ENCODE results near the gene RNF112.

RNF112 gene, protein sequence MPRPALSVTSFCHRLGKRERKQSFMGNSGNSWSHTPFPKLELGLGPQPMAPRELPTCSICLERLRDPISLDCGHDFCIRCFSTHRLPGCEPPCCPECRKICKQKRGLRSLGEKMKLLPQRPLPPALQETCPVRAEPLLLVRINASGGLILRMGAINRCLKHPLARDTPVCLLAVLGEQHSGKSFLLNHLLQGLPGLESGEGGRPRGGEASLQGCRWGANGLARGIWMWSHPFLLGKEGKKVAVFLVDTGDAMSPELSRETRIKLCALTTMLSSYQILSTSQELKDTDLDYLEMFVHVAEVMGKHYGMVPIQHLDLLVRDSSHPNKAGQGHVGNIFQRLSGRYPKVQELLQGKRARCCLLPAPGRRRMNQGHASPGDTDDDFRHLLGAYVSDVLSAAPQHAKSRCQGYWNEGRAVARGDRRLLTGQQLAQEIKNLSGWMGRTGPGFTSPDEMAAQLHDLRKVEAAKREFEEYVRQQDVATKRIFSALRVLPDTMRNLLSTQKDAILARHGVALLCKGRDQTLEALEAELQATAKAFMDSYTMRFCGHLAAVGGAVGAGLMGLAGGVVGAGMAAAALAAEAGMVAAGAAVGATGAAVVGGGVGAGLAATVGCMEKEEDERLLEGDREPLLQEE

DNA sequence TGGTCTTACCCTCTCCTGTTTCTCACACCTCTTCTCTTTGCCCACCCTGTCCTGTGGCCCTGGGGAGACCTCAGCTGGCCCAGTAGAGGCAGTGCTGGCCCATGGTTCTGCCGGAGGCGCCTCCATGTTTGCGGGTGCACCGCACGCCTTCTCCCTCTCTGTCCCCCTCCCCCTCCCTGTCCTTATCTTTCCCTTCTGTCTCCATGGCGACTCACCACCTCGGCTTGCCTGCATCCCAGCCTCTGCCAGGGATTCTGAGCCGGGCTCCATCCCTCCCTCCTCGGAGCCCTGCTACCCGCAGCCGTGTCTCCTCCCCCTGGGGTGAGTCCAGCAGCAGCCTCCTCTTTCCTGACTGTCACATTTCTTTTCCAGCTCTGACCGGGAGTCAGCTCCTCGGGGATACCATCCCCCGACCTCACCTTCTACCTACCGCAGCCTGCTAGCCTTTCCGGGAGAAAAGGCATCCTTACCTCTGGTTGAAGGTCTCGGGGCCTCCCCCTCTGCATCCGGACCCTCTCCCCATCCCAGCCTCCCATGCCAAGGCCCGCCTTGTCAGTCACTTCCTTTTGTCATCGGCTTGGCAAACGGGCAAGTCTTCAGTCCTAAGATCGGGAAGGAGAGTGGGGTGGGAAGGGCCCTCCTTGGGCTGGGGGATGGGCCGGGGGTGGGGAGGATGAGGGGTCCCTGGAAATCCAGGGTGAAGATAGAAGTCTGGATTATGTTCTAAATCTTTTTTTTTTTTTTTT lies at the start of gene RNF112:
Gene RNF112, plus strand, starts transcription at position 358 of the 746 bp plus-strand sequence. Its CDS starts 177 bp downstream, at position 535.
- DNase-seq: peak; percentile 71

DNA sequence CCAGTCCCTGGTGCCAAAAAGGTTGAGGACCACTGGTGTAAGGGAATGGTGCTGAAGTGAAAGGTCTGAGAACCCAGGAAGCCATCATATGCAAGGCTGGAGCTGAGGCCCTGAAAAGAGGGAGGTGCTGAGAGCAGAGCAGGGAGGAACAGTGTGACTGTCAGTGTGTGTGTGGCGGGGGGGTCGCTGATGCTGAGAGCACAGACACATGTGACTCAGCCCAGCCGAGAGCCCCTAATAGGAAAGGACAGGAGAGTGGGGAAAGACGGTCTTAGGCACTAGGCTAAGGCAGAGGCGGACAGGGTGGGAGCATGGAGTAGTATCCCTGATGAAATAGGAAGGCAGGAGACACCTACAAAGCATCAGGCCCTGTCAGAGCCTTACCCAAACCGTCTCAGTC lies 49.7 kb upstream of the RNF112 start:
- no peak for DNase-seq

DNA sequence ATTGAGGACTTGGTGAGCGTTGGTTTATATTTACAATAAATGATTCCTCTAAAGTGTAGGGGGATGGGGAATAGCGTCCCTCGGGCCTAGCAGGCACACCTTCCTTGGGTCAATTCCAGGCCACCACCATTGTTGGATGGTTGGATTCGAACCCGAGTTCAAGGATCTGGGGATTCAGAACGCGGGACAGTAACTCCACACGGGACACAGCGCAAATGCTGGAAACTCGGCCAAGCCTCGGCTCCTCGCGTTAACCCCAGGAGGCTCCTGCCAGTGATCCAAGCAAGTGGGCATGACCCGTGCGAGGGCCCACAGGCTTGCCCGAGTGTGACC lies 49.1 kb upstream of the RNF112 start:
- DNase-seq: peak; percentile 58

DNA sequence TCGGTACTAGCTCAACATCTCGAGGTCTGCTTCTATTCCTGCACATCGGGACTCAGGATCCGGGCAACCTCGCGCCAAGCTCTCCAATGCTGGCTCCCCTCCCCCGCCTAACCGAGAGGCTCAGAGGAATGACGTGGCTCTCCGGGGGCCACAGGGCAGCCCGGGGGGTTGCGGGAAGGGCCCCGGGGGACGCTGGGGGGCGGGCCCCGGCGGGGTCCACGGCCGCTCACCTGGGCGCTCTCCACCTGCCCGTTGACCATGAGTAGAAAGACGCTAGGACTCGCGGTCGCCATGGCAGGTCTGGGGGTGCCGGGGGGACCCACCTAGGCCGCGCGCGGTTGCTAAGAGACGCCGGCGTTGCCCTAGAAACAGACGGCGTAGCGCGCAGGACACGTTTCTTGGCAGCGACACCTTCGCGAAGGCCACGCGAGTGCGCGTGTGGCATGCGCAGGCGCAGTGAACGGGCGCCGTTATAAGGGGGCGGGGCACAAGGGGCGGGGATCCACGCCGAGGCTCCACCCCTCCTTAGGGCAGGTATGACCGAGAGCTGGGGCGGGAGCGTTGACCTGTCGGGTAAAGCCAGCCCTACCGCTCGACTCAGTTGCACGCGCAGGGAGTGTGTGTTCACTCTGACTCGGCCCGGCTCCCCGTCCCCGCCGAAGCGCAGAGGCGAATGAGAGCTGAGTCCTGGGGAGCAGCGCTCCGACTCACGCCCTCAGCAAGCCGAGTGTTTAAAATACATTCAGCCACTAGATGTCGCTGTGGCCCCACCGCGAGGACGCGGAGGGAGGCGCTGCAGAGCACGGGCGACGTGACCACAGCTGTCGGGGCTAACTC lies 48.5 kb upstream of the RNF112 start, which contains the start of gene B9D1:
Gene B9D1, minus strand, starts transcription at position 447 of the 837 bp plus-strand sequence. Its CDS starts 154 bp downstream, at position 293.
- DNase-seq: peak; percentile 99

DNA sequence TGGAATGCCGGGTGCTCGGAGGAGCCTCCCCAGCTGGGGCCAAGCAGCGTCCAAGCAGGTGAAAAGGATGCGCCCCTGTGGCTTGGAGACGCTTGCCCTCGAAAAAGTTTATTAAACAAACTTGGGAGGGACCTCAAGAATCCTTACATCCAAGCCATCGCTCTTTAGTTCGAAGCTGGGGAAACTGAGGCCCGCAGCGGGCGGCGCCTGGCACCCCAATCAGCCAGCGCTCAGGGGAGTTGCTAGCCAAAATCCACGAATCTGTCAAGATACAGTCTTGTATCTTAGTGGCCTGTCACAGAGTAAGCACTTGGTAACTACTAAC lies 48.0 kb upstream of the RNF112 start:
- DNase-seq: no peak

DNA sequence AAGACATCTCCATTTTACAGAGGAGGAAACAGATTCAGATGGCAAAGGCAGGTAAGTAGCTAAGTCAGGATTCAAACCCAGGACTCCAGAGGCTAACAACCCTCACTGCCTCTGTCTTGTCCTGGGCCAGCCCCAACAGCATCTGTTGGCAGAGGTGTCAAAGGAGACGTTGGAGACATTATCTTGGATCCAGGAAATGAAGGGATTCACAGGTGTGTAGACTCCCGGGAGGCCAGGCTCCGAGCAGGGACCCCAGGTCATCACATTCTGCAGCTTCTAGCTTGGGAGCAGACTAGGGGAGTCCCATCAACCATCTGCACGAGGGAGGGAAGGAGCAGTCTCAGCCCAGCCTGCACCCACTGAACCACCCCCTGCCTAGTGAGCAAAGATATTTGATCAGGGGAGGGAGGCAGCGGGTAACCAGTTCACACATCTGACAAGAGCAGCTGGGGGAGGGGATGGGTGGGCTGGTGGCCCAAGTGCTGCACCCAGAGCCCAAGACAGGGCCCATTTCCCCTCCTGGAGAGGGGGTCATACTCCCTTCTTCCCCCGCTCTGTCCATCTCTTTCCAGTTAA lies 47.5 kb upstream of the RNF112 start:
- no peak for DNase-seq

DNA sequence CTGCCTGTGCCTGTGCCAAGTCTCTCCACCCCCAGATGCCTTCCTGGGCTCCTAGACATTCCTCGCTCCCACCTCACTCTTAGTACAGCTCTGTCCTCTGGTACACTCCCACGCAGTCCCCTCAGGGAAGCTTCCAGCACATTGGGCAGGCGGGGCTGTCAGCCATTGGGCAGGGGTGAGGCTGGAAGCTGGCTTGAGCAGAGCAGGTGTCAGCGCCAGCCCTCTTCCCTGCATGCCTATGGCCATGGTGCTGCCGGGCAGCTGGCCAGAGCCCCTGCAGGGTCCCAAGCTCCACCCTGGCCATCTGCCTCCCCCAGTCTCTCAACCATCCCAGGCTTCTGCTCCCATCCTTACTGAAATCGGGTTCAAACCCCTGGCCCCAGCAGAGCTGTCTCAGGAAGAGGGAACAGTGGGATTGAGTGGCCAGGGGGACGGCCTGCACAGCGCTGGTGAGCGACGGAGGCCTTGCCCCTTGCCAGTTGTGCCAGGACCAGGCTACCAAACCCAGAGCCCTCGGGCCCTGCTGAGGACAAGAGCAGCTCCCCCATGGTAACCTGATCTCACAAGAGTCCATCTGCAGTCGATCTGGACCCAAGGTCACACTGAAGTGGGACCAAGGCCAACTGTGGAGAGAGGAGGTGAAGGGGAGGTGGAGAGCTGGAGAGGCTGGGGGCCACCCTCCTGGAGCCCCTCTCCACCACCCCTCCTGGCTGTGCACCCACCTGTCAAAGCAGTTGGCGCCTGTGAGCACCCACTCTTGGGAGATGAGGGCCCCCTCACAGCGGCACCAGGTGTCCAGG lies 46.1 kb upstream of the RNF112 start:
- no peak for DNase-seq

DNA sequence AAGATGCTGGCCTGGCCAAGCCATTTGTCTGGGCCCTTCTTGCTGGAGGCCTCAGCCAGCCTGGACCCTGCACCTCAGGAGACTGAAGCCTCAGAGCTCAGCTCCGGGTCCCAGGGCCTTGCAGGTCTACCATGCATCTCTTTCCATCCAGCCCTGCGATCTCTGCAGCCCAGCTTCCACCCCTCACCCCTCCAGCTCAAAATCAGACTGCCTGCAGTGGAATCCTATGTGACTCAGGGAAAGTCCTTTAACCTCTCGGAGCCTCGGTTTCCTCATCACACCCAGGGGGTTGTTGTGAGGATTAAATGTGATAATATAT lies 45.6 kb upstream of the RNF112 start:
- no peak for DNase-seq

DNA sequence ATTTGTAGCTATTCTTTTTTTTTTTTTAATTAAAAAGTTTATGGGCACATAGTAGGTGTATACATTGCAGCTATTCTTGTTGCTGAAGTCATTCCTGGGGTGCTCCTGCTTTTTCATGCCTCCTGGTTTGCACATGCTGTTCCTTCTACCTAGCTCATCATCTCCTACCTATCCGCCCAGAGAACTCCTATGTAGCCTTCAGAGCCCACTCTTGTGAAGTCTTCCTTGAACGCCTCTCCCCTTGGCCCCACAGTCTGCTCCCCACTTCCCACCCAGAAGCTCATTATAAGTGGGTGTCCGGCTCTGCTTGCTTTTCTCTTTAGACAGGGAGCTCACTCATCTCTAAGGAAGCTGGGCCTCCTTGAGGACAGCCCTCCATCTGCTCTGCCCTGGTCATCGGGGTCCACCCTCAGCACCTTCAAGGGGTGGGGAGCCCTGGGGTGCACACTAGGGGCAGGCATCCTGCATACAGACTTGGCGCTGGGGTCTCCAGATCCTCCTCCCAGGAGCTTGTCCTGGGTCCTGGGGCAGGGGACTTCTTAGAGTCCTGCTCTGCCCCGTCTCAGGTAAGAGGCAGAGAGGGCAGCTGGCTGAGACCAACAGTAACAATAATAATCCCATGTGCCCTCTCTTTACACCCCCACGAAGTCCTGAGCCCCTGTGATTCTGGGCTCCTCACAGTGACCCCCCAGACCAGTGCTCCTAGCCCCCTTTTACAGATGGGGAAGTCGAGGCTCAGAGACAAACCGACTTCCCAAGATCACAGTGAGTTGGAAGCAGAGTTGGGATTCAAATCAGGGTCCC lies 45.0 kb upstream of the RNF112 start:
- DNase-seq: no peak

DNA sequence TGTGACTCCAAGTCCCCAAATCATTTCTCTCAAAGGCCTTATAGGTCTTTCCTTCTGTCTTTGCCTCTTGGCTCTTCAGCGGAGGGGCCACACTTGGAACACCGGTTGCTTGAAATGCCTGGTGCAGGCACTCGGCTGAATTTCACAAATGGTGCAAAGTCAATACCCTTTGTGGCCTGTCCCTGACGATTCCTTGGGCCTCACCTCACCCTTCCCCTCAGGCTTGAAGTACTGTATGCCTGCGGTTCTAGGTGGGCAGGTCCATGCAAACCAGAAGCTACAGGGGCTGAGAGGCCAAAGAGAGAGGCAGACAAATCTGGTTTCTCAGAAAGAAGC lies 44.4 kb upstream of the RNF112 start:
- DNase-seq: no peak

DNA sequence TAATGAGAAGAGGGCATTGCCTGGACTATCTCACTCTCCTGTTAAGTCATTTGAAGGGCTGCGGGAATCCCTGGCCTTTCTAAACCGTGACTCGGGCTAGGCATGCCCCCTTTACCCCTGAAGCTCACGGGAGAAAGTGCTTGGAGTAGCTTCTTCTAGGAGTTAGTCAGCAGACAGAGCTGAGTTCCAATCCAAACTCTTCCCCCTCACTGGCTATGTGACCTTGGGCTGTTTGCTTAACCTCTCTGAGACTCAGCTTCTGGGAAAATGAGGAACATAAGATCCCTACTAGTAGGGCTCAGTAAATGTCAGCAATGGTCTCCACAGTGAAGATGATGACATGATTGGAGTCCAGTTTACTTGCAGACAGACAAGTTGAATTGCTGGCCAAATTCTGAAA lies 42.8 kb upstream of the RNF112 start:
- DNase-seq: no peak

DNA sequence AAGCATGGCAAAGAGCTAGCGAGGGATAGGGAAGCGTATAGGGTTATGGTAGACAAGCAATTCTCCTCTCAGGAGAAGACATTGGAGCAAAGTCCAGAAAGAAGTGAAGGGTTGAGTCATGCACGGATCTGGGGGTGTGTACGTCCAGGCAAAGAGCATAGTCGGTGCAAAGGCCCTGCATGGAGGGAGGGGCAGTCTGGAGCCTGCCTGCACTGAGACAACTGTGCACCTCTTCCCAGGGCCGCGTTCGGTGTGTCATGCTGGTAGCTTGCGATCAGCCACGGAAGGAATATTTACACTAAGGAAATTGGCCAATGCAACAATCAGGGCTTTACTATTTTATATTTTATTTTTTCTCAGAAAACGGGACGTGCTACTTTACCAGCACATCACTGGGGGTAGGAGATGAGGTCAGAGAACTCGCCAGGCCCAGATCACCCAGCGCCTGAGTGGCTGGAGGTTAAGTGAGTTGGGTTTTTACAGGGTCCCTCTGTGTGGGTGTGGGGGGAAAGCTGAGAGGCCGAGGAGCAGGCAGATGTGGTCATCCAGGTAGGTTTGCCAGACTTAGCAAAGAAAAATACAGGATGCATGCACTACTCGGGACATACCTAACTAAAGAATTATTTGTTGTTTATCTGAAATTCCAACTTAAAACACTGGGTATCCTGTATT lies 41.8 kb upstream of the RNF112 start:
- no peak for DNase-seq

DNA sequence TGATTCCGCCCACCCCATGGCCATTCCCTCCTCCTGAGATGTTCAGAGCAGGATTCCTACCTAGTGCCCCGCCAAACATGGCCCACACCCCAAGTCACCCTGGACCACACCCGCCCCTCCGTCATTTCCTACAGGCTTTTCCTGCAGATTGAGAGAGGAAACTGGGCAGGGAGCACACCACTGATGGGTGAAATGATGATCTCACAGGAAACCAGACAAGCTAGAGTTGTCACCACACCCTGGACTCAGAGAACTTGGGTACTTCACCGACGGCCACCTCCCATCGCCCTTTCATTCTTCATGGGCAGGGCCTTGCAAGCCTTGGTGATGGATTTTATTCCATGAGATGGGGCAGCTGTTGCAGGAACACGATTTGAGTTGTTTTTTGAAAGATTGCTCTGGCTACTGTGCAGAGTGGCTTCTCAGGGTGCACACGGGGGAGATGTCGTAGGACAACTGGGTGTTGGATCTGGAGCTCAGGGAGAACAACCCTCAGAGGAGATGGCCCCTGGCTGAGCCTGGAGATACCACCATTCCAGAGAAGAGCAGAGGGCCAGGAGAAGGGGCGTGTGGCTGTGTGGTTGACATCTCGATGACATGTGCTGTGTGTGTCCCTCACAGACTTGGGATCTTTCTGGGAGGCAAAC lies 41.1 kb upstream of the RNF112 start:
- no peak for DNase-seq

DNA sequence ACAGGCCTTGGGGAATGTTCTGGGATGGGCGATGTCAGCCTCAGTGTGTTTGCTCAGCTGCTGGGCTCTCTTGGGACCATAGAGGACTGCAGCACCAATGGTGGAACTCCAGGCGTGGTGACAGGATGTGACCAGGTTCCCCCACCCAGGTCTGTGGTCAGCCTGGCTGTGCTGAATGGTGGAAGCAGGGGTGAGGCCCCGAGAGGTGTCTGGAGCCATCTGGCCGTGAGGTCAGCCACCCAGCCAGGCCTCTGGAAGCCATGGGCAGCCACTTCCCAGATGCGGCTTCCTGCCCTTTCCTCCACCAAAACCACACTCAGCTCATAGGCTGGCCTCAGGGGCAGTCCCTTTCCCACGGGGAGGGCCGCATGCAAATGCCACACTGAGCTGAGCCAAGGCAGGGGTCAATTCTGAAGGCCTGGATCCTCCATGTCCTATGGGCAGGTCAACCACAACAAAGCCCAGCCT lies 40.5 kb upstream of the RNF112 start:
- no peak for DNase-seq

DNA sequence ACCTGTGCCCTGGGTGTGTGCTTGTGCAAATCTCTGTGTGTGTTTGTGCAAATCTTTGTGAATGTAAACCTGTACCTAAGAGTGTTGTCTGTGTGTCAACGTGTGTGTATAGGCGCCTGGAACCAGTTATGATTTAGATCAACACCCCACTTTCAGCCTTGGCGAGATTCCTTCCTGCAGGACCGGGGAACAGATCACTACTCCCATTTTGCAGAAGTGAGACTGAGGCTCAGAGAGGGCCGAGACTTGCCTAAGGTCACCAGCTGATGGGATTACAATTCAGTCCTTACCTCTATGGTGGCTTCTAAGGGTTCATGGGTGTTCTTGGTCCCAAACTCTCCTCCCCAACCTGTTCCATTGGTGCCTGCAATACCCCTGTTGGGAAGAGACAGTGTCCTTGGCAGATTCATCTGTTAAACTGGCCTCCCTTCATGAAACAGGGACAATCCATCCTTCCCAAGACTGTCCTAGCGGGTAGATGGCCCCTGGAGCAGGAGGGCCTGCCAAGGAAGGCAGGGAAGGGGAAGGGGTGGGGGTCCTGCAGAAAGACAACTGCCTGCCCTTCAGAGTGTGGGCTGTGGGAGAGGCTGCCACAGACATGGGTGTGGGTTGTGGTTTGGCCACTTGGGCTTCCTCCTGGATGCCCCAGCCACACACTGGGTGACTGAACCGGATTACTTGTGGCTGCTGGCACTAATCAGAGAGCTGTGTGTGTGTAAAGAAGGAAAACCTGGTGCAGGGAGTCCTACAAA lies 39.6 kb upstream of the RNF112 start:
- no peak for DNase-seq

DNA sequence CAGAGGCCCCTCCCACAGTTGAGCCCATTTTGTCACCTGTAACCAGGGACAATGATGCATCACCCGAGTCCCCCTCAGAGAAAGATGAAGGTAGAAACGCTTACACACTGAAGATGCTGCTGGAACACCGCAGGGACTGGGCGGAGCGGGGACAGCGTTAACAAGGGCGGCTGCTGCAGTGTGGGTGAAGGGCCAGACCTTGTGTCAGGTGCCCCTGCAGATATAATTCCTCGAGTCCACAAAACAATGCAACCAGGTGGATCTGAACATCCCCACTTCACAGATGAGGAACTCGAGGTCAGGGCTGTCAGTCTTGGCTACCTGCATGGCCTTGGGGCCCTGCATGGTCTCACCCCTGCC lies 39.0 kb upstream of the RNF112 start:
- no peak for DNase-seq

DNA sequence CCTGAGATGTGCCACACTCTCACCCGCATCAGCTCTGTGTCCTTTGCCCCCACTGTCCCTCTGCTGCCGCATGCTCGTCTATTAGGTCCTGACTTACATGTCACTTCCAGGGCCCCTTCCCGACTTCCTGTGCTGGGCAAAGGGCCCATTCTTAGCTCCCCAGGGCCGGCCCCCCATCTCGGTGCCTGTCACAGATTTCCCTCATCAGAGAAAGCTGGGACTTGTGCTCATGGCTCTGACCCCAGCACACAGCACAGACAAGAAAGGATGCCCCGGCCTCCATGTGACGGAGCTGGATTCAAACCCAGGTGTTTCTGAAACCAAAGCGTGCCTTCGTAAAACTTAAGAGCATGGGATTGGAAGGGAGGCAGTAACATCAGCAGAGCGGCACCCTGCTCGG lies 38.6 kb upstream of the RNF112 start:
- no peak for DNase-seq

DNA sequence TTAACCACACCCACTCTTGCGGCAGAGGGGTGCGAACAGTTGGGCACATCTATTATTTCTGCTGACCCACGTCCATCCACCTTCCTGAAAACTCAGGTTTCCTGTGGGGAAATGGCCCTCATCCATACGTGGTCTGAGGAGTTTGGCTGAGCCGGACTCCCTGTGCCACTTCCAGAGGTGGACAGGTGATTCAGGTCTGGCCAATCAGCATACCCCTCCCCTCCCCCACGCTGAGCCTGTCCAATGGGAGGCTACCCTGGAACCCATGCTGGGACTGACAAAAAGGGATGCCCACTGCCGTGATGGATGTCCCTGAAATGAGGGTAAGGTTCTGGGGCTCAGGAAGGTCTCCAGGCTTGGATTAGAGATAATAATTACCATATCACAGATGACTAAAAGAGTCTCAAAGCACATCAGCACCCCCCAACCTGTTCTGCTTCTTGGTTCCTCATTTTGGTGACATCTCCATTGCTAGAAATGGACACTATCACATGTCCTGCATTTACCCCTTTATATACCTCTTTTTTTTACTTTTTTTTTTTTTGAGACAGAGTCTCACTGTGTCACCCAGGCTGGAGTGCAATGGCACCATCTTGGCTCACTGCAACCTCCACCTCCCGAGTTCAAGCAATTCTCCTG lies 38.0 kb upstream of the RNF112 start:
- no peak for DNase-seq

DNA sequence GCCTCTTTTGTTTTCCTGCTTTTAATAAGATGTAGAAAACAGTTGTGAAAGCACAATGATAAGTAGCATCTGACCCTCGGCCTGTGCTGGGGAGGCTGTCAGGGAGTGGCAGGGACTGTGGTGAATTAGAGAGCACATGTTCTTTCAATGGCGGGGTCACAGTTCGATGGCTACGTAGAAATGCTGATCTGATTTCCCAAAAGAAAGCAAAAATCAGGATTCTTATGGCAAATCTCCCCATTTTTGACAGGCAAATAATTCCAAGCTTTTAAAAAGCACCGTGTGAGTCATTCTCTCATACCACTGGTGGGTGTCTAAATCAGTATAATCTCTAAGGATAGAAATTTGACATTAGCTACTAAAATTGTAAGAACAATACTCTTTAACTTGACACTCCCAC lies 36.9 kb upstream of the RNF112 start:
- no peak for DNase-seq

All from retina (tissue), 1 donor.